GM12891 (cell line): Measurements from ENCODE around the gene ICAM2.

Experiments used
- DNase-seq: peaks from one replicate; pipeline ENCODE4 v3.0.0; 2011; ENCODE audit warnings: low spot score; ENCODE audit not compliant: insufficient read length
- FAIRE-seq: peaks from 2 replicates; lab custom pipeline; 2011; peaks lifted over from hg19 to GRCh38; lab: Jason Lieb, UNC
- PAX5 ChIP-seq: IDR thresholded peaks from 2 replicates; pipeline ENCODE4 v1.6.1; 2011; ENCODE audit warnings: low read length, moderate library complexity, mild to moderate bottlenecking; ENCODE audit not compliant: insufficient read depth, severe bottlenecking
- POLR2A ChIP-seq: IDR thresholded peaks from 2 replicates; pipeline ENCODE4 v1.6.1; 2011; ENCODE audit warnings: low read depth, low read length, control low read depth
- POLR2AphosphoS5 ChIP-seq: IDR thresholded peaks from 2 replicates; pipeline ENCODE4 v1.6.1; 2011; ENCODE audit warnings: low read depth, low read length, control low read depth
- POU2F2 ChIP-seq: IDR thresholded peaks from 2 replicates; pipeline ENCODE4 v1.6.1; 2011; ENCODE audit warnings: low read depth, mild to moderate bottlenecking, control low read depth, low read length, moderate library complexity
- SPI1 ChIP-seq: IDR thresholded peaks from 2 replicates; pipeline ENCODE4 v1.6.1; 2011; ENCODE audit warnings: low read depth, low read length, control low read depth
- TAF1 ChIP-seq: IDR thresholded peaks from 2 replicates; pipeline ENCODE4 v1.6.1; 2011; ENCODE audit warnings: low read depth, low read length, control low read depth

ICAM2 gene

GRCh38 chr17:64060331-64060730 lies 39.9 kb upstream of the ICAM2 start:
- FAIRE-seq (peak; percentile 28), DNase-seq (no peak)
- no peak for TF ChIP-seq POU2F2
- TF ChIP-seq SPI1: peak; percentile 53

GRCh38 chr17:64059756-64060155 lies 39.3 kb upstream of the ICAM2 start:
- DNase-seq (no peak), FAIRE-seq (no peak)
- TF ChIP-seq POLR2A (no peak), POU2F2 (no peak), TAF1 (no peak), POLR2AphosphoS5 (no peak), PAX5 (no peak), SPI1 (no peak)

- FAIRE-seq (no peak), DNase-seq (no peak)
- TF ChIP-seq PAX5 (no peak), SPI1 (no peak), POLR2A (no peak)
These were observed 38.2 kb upstream of the ICAM2 start for GRCh38 chr17:64058621-64059020.

GRCh38 chr17:64057701-64058263 lies 37.3 kb upstream of the ICAM2 start:
- FAIRE-seq: no peak
- TF ChIP-seq TAF1 (no peak), POU2F2 (no peak), SPI1 (no peak), PAX5 (no peak), POLR2A (no peak), POLR2AphosphoS5 (no peak)
- DNase-seq: no peak

GRCh38 chr17:64056269-64057005 lies 36.0 kb upstream of the ICAM2 start:
- peak; percentile 93 for FAIRE-seq
- TF ChIP-seq PAX5 (no peak), TAF1 (no peak), POU2F2 (0 out of 2 replicates have a peak, but pooled peaks have one; percentile 53), SPI1 (peak; percentile 55)
- peak; percentile 62 for DNase-seq

- FAIRE-seq (no peak), DNase-seq (no peak)
- TF ChIP-seq PAX5 (no peak), TAF1 (no peak), POLR2AphosphoS5 (no peak), SPI1 (no peak), POLR2A (no peak), POU2F2 (no peak)
These were observed 35.0 kb upstream of the ICAM2 start for GRCh38 chr17:64055183-64056142.

GRCh38 chr17:64054304-64054703 lies 33.9 kb upstream of the ICAM2 start:
- FAIRE-seq: no peak
- TF ChIP-seq SPI1 (no peak), POU2F2 (no peak), PAX5 (no peak), POLR2A (no peak), TAF1 (no peak), POLR2AphosphoS5 (no peak)
- DNase-seq: no peak

- TF ChIP-seq TAF1 (no peak), POLR2AphosphoS5 (no peak), PAX5 (no peak), SPI1 (no peak), POLR2A (no peak), POU2F2 (no peak)
- FAIRE-seq (no peak), DNase-seq (no peak)
These were observed 32.7 kb upstream of the ICAM2 start for GRCh38 chr17:64053101-64053500.

- no peak for FAIRE-seq
- TF ChIP-seq POU2F2 (no peak), SPI1 (no peak), POLR2AphosphoS5 (no peak)
- DNase-seq: no peak
These were observed 30.7 kb upstream of the ICAM2 start for GRCh38 chr17:64051153-64051552.
